GM10266 (cell line): ENCODE results near the gene SZT2.

Experiments
- DNase-seq: peaks from one replicate; pipeline ENCODE4 v3.0.0; 2012; ENCODE audit errors: extremely low spot score
- TF ChIP-seq, protein P1 (sequence below): IDR thresholded peaks from 2 replicates; pipeline ENCODE4 v1.5.1; 2012; ENCODE audit warnings: mild to moderate bottlenecking, low read depth; ENCODE audit not compliant: control insufficient read depth, insufficient read depth; ENCODE audit errors: missing control alignments

Gene SZT2

DNA sequence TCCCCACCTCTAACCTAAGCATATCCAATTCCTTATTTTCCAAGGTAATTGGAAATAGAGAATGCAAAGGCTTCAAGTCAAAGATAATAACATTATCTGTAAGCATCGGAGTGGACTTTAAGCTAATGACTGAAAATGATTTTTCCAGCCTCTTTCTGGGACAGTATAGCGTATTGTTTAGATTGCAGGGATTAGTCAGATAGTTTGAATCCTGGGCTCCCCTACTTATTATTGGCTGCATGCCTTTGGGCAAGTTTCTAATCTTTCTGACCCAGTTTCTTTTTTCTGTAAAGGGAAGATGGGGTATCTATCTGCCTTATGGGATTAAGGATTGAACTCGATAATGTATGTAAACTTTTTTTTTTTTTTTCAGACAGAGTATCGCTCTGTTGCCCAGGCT, 32.4 kb upstream of the SZT2 start:
- DNase-seq = no peak
- TF ChIP-seq, protein P1, sequence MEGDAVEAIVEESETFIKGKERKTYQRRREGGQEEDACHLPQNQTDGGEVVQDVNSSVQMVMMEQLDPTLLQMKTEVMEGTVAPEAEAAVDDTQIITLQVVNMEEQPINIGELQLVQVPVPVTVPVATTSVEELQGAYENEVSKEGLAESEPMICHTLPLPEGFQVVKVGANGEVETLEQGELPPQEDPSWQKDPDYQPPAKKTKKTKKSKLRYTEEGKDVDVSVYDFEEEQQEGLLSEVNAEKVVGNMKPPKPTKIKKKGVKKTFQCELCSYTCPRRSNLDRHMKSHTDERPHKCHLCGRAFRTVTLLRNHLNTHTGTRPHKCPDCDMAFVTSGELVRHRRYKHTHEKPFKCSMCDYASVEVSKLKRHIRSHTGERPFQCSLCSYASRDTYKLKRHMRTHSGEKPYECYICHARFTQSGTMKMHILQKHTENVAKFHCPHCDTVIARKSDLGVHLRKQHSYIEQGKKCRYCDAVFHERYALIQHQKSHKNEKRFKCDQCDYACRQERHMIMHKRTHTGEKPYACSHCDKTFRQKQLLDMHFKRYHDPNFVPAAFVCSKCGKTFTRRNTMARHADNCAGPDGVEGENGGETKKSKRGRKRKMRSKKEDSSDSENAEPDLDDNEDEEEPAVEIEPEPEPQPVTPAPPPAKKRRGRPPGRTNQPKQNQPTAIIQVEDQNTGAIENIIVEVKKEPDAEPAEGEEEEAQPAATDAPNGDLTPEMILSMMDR = no peak

- DNase-seq = peak; percentile 71
- TF ChIP-seq, protein P1 = peak; percentile 60
These were observed 31.5 kb upstream of the SZT2 start for GRCh38 chr1:43358121-43358745.

- TF ChIP-seq, protein P1 = no peak
- peak; percentile 95 for DNase-seq
These were observed 30.7 kb upstream of the SZT2 start, which contains the start of gene CDC20 for GRCh38 chr1:43358746-43359693. TSS of gene CDC20 (plus strand) at chr1:43358981. CDS start at chr1:43359216, 235 bp downstream.

GRCh38 chr1:43359696-43360095, 30.0 kb upstream of the SZT2 start:
- TF ChIP-seq, protein P1 = no peak
- DNase-seq = no peak

DNA sequence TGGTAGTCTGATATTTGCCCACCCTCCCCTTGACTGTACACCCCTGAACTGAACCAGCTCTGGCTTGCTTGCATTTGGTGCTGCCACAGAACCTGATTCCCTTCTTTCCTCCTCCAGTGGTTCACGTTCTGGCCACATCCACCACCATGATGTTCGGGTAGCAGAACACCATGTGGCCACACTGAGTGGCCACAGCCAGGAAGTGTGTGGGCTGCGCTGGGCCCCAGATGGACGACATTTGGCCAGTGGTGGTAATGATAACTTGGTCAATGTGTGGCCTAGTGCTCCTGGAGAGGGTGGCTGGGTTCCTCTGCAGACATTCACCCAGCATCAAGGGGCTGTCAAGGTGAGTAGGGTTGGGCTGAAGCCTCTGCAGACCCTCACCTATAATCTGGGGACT, 29.1 kb upstream of the SZT2 start:
- no peak for DNase-seq
- TF ChIP-seq, protein P1 = no peak

DNA sequence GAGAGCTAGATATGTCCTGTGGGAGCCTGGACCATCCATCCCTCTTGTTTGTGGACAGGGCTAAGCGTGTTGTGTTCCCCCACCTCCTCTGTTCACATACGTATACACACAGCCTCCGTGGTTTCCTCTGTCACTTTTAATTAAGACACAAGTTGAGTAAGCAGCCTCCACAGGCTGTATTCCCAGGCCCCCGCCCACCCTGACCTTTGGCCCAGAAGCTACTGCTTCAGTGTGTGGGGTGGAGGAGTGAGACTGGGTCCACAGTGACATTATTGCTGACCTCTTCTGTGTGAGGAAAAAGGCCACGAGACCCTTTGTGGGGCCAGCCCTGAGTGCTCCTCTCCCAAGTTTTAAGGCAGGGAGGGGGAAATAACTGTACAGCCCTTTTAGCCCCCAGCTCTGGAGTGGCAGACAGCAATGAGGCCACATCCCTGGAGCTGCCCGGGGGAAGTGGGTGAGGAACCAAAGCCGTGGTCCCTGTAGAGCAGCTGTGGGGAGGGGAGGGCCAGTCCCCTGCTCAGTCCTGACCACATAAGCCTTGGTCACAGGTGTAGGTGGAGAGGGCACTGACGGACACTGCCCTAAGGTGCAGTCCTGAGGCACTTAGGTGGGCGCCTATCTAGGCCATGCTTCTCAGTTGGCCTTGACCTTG, 26.3 kb upstream of the SZT2 start:
- DNase-seq = no peak
- TF ChIP-seq, protein P1 = no peak
